Measurements from ENCODE around the gene STK33.

DNA sequence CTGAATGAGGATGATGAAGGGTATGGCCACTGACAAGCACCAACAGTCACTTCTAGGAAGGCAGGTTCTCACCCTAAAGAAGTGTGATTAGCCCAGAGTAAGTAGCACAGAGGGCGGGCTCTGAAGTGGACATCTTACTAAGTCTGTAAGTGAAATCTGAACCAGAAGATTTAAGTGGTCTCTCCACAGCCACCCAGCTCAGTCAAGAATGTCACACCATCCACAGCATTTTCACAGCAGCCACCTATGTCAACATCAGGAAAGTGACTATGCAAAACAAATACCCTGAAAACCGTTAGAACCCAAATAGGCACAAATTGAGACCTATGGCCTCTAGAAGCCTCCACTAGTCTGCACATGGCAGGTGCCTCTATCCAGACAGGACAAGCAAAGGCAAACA lies 23.0 kb upstream of the STK33 start:
- TF ChIP-seq MEIS1 (CRISPR knock-in tag; IDR thresholded peaks at IDR 0.05; ENCODE audit: borderline replicate concordance) (no peak), ZBTB17 (tag by site-specific recombination; IDR thresholded peaks at IDR 0.05) (no peak), ZNF571 (tag by site-specific recombination; IDR thresholded peaks at IDR 0.05) (no peak), ZNF670 (tag by site-specific recombination; IDR thresholded peaks at IDR 0.05; ENCODE audit: low read depth) (no peak)
- TF ChIP-seq, protein P1, sequence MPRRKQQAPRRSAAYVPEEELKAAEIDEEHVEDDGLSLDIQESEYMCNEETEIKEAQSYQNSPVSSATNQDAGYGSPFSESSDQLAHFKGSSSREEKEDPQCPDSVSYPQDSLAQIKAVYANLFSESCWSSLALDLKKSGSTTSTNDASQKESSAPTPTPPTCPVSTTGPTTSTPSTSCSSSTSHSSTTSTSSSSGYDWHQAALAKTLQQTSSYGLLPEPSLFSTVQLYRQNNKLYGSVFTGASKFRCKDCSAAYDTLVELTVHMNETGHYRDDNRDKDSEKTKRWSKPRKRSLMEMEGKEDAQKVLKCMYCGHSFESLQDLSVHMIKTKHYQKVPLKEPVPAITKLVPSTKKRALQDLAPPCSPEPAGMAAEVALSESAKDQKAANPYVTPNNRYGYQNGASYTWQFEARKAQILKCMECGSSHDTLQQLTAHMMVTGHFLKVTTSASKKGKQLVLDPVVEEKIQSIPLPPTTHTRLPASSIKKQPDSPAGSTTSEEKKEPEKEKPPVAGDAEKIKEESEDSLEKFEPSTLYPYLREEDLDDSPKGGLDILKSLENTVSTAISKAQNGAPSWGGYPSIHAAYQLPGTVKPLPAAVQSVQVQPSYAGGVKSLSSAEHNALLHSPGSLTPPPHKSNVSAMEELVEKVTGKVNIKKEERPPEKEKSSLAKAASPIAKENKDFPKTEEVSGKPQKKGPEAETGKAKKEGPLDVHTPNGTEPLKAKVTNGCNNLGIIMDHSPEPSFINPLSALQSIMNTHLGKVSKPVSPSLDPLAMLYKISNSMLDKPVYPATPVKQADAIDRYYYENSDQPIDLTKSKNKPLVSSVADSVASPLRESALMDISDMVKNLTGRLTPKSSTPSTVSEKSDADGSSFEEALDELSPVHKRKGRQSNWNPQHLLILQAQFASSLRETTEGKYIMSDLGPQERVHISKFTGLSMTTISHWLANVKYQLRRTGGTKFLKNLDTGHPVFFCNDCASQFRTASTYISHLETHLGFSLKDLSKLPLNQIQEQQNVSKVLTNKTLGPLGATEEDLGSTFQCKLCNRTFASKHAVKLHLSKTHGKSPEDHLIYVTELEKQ (tag by site-specific recombination; IDR thresholded peaks at IDR 0.05; ENCODE audit: borderline replicate concordance) = no peak
- TF ChIP-seq, protein P2, sequence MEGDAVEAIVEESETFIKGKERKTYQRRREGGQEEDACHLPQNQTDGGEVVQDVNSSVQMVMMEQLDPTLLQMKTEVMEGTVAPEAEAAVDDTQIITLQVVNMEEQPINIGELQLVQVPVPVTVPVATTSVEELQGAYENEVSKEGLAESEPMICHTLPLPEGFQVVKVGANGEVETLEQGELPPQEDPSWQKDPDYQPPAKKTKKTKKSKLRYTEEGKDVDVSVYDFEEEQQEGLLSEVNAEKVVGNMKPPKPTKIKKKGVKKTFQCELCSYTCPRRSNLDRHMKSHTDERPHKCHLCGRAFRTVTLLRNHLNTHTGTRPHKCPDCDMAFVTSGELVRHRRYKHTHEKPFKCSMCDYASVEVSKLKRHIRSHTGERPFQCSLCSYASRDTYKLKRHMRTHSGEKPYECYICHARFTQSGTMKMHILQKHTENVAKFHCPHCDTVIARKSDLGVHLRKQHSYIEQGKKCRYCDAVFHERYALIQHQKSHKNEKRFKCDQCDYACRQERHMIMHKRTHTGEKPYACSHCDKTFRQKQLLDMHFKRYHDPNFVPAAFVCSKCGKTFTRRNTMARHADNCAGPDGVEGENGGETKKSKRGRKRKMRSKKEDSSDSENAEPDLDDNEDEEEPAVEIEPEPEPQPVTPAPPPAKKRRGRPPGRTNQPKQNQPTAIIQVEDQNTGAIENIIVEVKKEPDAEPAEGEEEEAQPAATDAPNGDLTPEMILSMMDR (tag by site-specific recombination; IDR thresholded peaks at IDR 0.05) = no peak
- TF ChIP-seq, protein P3, sequence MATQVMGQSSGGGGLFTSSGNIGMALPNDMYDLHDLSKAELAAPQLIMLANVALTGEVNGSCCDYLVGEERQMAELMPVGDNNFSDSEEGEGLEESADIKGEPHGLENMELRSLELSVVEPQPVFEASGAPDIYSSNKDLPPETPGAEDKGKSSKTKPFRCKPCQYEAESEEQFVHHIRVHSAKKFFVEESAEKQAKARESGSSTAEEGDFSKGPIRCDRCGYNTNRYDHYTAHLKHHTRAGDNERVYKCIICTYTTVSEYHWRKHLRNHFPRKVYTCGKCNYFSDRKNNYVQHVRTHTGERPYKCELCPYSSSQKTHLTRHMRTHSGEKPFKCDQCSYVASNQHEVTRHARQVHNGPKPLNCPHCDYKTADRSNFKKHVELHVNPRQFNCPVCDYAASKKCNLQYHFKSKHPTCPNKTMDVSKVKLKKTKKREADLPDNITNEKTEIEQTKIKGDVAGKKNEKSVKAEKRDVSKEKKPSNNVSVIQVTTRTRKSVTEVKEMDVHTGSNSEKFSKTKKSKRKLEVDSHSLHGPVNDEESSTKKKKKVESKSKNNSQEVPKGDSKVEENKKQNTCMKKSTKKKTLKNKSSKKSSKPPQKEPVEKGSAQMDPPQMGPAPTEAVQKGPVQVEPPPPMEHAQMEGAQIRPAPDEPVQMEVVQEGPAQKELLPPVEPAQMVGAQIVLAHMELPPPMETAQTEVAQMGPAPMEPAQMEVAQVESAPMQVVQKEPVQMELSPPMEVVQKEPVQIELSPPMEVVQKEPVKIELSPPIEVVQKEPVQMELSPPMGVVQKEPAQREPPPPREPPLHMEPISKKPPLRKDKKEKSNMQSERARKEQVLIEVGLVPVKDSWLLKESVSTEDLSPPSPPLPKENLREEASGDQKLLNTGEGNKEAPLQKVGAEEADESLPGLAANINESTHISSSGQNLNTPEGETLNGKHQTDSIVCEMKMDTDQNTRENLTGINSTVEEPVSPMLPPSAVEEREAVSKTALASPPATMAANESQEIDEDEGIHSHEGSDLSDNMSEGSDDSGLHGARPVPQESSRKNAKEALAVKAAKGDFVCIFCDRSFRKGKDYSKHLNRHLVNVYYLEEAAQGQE (tag by site-specific recombination; IDR thresholded peaks at IDR 0.05) = no peak

All from HEK293 (cell line).